Stimulated activated CD8-positive, alpha-beta memory T cell treated with anti-CD3 and anti-CD28 coated beads, Interleukin-12 subunit alpha, Interleukin-12 subunit beta, amount 100 ng/mL, for 24 hours (primary cell): ENCODE measurements around the gene CADM1.

Source experiments
- DNase-seq: peaks from one replicate; pipeline ENCODE4 v3.0.0-alpha.2; 2020; ENCODE audit errors: extremely low read depth

Gene CADM1

DNA sequence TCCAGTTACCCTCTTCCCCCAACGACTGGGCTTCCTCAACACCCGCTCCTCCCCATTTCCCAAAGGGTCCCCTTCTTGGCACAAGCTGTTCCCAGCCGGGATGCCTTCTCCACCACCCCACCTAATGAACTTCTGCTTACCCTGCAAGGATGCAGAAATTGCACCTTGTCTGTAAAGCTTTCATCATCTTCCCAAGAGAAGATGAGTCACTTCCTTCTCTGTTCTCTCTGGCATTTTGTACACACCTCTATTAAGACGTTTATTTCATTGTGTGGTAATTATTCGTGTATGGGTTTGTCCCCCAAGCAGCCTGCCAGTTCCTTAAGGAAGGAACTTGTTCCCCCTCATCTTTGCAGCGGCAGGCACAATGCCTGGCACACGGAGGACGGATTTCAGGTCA lies 351.1 kb downstream of the CADM1 start:
- no peak for DNase-seq

DNA sequence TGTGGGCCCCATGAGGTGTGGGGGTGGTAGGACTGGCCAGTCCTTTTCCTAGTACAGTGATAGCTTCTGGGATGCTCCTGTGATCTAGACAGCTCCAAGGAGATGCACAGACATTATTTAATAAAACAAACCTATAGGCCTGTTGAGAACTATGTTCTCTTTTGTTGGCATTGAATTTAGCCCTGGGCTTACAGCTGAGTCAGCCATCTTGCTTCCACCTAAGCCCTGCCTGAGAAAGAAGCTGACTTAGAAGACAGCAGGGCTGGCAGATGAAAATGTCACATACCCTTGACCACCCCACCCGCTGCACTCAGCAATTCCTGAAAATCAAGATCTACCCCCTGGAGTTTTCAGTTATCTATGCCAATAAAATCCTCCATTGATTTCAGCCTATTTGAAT lies 353.2 kb downstream of the CADM1 start:
- DNase-seq: no peak

DNA sequence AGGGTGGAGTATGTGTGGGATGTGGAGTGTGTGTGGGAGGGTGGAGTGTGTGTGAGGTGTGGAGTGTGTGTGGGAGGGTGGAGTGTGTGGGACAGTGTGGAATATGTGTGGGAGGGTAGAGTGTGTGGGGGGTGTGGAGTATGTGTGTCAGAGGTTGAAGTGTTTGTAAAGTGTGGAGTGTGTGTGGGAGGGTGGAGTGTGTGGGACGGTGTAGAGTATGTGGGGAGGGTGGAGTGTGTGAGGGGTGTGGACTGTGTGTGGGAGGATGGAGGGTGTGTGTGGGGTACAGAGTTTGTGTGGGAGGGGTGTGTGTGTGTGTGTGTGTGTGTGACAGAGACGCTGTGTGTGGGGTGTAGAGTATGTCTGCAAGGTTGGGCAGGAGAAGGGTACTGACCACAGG lies 355.5 kb downstream of the CADM1 start:
- DNase-seq: no peak

DNA sequence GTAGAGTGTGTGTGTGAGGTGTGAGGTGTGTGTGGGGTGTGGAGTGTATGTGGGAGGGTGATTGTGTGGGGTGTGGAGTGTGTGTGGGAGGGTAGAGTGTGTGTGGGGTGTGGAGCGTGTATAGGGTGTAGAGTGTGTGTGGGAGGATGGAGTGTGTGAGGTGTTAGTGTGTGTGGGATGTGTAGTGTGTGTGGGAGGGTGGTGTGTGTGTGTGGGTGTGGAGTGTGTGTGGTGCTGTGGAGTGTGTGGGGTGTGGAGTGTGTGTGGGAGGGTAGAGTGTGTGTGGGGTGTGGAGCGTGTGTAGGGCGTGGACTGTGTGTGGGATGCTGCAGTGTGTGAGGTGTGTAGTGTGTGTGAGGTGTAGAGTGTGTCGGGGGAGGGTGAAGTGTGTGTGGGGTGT lies 356.1 kb downstream of the CADM1 start:
- no peak for DNase-seq

DNA sequence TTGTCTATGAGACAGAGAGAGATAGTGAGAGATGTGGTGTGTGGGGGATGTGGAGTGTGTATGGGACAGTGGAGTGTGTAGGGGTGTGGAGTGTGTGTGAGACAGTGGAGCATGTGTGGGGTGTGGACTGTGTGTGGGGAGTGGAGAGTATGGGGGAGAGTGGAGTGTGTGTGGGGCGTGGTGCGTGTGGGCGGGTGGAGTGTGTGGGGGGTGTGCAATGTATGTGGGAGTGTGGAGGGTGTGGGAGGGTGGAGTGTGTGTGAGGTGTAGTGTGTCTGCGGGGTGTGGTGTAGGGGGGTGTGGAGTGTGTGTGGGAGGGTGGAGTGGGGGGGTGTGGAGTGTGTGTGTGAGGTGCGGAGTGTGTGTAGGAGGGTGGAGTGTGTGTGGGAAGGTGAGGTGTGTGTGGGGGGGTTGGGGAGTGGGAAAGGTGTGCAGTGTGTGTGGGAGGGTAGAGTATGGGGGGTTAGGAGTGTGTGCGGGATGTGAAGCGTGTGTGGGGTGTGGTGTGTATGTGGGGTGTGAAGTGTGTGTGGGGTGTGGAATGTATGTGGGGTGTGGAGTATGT lies 356.9 kb downstream of the CADM1 start:
- no peak for DNase-seq

DNA sequence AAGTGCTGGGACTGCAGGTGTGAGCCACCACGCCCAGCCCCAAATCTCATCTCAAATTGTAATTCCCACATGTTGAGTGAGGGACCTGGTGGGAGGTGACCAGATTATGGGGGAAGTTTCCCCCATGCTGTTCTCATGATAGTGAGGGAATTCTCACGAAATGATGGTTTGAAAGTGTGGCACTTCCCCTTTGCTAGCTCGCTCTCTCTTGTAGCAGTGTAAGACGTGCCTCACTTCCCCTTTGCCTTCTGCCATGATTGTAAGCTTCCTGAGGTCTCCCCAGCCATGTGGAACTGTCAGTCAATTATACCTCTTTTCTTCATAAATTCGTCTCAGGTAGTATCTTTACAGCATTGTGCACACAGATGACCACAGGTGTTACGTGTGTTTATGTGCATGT lies 357.8 kb downstream of the CADM1 start:
- no peak for DNase-seq

DNA sequence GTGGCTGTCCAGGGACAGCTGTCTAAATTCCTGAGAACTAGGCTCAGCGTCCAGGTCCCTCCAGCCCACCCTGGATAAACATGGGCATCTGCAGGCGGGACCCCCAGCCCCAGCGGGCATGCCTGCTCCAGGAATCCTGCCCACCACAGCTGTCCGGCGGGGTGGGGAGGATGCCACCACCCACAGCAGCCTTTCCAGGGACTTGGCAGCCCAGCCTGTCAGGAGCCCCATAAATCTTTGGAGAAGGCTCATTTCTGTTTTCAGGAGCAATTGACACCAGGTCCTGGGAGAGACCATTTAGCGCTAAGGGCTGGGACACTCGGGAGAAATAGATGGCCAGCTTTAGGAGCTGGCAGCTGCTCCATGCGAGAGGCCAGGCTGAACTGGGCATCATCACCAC lies 358.9 kb downstream of the CADM1 start:
- no peak for DNase-seq

DNA sequence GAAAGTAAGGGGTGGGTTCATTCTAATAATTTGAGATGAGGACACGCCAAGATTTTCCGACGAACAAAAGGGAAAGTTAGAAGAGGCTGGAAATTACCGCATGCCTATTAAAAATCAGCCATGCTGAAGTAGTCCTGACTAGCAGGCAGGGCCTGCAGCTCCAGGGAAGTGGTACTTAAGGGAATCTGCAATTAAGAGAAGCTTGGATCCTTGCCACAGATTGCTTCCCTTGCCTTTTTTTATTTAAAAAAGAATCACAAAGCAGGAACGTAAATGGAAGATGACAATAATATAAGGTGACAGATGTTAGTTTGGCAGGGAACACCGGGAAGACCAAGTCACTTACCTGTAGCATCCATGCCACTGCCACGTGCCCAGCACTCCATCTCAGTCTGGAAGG lies 359.3 kb downstream of the CADM1 start:
- DNase-seq: no peak

DNA sequence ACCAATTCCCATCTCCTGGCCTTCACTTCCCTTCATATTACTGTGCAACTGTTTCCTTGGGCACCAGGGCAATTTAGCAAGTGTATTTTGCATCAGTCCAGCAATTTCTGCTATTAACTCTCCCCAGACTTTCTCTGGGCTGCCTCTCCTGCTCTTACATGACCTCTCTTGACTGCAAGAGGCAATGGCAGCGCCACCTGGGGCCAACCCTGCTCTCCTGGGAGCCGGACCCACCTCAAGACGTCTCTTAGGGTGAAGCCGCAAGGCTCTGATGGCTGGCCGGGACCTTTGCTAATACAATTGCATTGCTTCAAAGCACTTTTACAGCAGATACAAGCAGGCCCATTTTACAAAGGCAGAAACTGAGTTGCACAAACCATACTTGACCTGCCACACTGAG lies 360.2 kb downstream of the CADM1 start:
- no peak for DNase-seq

DNA sequence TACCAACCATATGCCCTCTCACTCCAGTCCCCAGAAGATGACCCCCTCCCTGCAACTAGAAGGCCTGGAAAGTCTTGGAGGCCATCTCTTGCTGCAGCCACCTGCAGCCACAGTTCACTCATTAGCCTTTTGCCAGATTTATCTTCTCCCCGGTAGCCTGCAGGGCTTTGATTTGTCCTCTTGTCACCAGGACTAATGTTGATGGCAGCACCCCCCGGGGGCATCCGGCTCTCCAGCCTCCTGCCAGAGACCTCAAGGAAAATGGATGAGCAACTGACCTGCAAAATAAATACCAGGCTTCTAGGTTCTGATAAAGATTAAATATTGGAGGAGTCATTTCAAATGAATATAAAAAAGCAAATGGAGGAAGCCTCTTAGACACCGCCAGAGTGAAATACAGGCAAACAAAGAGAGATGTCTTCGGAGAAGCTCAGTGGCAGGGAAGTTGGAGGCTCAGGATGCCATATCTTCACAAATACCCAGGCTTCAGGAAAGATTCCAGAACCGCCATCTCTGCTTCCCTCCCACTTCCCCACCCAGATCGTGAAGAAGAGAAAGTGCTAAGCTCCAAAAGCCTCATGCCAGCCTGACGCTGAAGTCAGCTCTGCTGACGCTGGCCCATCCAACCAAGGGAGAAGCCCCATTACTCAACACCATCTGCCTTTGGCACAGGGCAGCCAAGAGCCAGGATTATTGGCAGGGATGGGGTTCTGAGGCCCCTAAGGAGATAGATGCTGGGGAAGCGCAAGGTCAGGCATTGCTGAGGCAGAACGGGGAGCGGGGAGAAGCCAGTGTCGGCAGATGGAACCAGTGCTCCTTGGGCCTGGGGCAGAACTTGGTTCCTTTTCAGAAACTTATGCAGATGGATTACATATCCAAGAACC lies 362.7 kb downstream of the CADM1 start:
- DNase-seq: no peak

DNA sequence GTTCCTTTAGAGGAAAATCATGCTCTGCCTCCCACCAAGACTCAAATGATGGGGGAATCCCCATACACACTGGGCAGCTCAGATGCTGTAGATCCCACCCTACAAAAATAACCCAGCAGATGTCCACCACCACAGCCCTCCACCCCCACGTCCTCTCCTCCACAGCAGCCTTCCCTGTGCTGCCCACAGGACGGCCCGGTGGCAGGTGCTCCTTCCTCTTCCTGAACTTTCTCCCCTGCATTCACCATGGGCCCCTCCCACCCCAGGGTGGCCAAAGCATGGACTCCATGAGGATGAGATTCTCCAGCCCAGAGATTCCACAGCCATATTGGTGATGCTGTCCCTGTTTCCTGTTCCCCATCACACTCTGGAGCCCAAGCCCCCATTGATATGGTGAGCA lies 368.3 kb downstream of the CADM1 start:
- no peak for DNase-seq

DNA sequence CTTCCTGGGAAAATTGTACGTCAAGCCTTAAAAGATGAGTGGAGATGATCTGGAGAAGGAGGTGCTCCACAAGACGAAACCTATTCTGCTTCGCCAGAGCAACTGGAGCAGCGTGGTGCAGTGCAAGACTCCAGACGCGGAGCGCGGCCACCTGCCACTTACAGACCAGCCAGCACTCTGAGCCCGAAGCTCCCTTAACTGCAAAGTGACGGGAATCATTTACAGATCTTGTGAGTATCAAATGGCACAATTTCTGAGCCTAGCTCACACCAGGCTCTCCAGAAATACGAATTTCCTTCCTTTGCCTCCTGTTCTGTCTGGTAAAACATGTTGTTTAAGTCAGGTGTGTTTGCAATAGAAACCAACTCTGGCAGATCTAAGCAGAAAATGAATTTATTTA lies 369.3 kb downstream of the CADM1 start:
- no peak for DNase-seq

DNA sequence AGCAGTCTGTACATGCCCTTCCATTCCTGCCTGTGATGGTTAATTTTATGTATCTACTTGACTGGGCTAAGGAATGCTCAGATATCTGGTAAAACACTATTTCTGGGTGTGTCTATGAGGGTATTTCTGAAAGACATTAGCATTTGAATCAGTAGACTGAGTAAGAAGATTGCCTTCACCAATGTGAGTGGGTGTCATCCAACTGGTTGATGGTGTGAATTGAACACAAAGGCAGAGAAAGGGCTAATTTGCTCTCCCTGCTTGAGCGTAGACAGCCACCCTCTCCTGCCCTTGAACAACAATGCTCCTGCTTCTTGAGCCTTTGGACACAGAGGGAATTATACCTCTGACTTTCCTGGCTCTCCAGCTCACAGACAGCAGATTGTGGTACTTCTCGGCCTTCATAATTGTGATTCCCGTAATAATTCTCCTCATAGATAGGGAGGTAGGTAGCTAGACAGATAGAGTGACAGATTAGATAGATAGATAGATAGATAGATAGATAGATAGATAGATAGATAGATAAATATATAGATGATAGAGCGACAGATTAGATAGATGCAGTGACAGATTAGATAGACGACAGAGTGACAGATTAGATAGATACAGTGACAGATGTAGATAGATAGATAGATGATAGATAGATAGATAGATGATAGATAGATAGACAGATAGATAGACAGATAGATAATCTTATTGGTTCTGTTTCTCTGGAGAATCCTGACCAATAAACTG lies 370.6 kb downstream of the CADM1 start:
- no peak for DNase-seq

DNA sequence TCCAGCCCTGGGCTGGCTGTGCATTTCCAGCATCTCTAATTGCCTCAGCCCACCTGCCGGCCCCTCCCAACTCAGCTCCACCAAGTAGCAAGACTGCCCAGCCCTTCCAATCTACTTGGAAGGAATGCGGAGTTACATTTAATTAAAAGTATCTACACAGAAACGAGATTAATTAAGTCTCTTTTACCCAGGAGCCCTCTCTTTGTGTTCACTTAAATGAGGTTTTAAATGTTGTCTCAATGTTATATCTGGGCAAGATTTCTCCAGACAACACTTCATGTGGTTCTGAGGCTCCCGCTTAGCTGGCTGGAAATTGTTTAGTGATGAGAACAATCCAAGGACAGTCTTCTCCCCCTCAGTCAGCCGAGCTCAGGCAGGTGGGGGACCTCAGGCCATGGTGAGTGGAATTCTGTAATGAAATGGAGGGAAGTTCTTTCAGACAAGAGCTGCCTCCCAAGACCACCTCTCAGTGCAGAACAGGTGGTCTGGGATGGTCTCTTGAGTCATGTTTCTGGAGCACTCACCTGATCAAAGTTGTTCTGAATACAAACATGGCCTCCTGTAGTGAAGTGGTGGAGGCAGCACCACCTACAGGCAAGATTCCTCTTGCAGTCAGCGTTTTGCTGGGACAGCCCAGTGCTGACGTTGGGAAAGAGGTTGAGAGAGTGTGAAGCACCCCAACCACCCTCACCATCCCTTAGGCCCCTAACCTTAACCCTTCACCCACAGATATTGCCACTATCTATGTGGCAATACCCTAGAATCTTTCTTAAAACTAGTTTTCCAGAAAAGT lies 371.6 kb downstream of the CADM1 start:
- no peak for DNase-seq

DNA sequence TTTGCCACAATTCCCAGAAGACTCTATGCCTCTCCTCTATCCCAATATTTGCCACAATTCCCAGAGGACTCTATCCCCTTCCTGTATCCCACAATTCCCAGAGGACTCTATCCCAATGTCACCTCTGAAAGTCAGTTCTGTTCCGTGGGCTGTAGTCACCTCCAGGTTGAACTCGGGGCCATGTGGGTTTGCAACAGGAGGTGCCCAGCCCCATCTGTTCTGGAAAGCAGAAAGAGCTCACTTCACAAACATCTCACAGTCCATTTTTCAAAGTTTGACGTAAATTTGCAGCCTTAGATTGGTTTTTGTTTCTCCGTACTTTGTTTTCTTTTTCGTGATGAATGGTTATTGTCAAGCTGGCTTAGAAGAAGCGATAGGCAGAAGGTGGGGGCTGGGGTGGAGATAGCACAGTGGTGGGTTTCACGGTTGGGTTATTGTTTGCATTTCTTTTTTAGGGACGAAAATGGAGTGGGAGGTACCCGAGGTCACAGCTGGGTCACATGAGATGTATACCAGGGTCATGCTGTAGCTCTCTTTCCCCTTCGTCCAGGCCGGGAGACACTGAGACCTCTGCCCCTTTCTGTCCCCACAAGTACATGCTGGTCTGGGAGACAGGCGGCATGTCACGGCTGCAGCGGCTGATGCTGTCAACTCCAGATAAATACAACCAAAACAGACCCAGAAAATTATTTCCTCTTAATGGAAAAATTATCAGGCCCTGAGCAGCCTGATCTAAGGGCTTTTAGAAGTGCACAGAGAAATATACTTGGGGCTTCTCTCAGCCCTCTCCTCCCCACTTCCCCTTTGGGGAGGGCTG lies 374.5 kb downstream of the CADM1 start:
- DNase-seq: no peak

DNA sequence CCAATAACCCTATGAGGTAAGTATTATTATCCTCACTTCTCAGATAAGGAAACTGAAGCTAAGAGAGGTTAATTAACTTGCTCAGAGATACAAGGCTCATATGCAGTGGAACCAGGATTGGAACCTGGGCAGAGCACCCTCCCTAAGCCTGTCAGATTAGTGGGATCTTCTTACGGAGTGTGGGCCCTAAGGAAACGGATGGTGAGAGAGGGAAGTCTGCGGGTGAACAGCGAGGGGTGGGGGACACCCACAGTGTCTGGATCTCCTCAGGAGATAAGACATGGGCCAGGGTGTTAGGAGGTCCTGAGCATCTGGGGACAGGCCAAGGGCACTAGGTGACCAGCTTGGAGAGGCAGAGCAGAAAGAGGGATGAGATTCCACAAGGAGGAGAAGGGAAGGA lies 376.0 kb downstream of the CADM1 start:
- DNase-seq: no peak

DNA sequence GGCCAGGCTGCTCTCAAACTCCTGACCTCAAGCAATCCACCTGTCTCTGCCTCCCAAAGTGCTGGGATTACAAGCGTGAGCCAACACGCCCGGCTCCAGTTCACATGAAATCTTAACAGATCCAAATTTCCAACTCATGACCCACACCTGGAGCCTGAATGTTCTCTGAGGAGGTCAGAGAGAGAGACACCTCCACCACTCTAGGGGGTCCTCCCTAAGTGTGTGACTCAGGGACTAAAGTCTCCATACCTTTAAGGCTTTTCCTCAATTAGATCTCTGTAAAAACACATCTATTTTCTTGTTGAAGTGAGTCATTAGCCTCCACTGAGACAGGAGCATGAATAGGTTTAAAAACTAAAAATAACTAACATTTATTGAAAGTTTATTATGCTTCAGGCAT lies 376.4 kb downstream of the CADM1 start:
- DNase-seq: no peak

DNA sequence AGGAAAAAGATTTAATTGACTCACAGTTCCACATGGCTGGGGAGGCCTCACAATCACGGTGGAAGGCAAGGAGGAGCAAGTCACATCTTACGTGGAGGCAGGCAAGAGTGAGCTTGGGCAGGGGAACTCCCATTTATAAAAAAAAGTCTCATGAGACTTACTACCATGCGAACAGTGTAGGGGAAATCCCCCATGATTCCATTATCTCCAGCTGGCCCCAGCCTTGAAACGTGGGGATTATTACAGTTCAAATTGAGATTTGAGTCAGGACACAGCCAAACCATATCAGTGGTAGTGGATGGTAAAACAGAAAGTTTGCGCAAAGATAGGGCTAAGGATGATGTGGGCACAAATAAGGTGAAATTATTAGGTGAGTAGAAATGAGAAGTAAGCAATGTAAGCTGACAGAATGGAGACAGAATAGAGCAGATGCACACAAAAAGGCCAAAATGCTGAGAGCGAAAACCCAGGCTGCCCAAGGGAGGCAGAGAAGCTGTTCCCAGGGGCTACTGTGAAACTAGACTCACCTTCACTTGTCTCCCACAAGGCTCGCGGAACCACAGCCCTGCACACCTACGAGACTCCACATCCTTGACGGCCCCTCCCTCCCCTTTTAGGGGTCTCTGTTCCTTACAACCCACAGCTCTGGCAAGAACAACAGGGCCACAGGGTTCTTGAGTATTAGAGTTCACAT lies 377.6 kb downstream of the CADM1 start:
- no peak for DNase-seq

DNA sequence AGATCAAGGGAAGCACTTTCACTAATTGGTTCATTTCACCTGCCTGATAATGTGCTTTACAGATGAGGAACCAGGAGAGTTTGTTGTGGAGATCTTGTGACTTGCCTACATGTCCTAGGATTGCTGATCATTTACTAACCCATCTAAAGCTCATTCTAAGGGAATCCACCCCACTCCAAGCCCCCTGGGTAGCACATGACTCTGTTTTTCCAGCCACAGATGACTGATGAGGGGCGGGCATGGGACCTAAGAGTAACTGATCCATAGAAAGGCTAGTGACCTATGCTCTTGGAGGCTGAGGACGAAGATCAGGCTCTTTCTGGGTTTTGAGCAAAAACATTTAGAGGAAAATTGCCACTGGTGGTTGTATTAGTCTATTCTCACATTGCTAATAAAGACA lies 378.1 kb downstream of the CADM1 start:
- DNase-seq: no peak

DNA sequence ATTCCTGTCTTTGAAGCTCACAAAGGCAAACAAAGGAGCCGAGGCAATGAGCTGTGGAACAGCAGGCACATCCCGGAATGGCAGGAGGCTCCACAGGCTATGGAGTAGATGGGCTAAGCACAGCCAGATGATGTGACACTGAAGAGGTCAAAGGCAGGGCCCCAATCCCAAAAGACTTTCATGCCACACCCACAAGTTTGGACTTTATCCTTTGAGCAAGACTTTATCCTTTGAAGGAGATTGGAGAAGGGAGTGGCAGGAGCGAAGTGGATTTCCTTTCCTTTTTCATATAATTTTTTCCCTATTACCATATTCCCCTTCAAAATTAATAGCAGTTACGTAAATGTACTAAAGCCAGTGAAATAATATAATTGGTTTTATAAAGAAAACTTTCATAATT lies 379.4 kb downstream of the CADM1 start:
- no peak for DNase-seq

DNA sequence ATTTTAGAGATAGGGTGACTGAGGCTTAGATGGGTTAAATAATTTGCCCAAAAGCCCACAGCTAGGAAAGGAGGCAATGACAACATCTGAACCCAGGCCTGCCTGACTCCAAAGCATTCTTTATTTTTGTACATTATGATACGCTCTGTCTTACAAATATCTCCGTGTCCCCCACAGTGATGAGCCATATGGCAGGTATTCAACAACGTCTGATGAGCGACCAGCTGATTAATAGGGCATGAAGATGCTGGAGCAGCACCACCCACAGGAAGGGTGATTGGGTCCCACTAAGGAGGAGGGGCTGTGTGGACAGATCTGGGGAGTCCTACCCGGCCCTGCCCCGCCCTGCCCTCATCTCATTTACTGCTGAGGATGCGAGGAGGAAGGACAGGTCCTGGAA lies 380.6 kb downstream of the CADM1 start:
- no peak for DNase-seq
